ENCODE data around the gene CYB5R2.

Gene CYB5R2

DNA sequence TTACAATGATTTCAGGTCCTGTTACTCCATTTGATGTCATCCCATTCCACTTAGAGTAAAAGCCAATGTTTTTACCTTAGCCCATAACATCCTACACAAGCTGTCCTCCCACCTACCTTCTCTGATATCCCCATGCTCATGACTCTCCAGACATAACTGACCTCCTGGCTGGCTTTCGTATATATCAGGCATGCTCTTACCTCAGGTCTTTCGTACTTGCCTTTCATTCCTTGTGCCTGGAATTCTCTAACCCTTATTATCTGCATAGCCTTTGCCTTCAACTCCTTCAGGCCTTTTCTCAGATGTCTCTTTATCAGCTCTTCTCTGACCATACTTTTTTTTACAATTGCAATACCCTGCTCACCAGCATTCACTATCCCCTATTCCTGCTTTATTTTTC is 10.3 kb upstream of the CYB5R2 start:
- no peaks in the 10 kb centered on the region for H3K9me3 Mint-ChIP-seq
- no peaks in the 10 kb centered on the region for H3K36me3 Mint-ChIP-seq (ENCODE audit: insufficient read depth)
- no peak overlapping the region for H3K27ac Mint-ChIP-seq (ENCODE audit: low read depth)
- no peaks in the 10 kb centered on the region for H3K4me1 Mint-ChIP-seq
- peaks cover 34% of the 10 kb centered on the region for H3K27me3 Mint-ChIP-seq
- no peak for ATAC-seq (replicated peaks; ENCODE audit: extremely low read depth, poor library complexity, severe bottlenecking)
- H3K4me3 Mint-ChIP-seq = no peak overlapping the region
- no peak for DNase-seq (ENCODE audit: low spot score in 2 of 2)

DNA sequence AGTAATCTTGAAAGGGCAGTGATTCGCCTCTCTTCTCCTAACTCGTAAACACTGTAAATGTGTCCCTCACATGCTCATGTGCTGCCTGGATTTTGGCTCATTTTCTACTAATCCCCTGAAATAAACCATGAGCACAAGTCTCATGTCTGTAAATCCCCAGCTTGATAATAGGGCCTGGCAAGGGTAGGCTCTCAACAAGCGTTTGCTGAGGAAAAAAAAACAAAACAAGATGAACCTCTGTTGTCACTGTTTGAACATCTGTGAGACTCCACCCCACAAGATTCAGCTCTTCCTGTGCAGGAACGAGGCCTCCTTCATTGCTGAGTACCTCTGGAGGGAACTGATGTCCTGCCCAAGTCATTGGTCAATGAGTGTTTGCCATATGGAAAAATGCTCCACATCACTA is 4.5 kb upstream of the CYB5R2 start:
- Mint-ChIP-seq H3K27me3 (peaks cover 78% of the 10 kb centered on the region), H3K4me3 (no peak overlapping the region), H3K4me1 (peaks cover 5% of the 10 kb centered on the region), H3K36me3 (ENCODE audit: insufficient read depth) (no peaks in the 10 kb centered on the region), H3K9me3 (no peaks in the 10 kb centered on the region), H3K27ac (ENCODE audit: low read depth) (no peak overlapping the region)
- ATAC-seq (replicated peaks; ENCODE audit: extremely low read depth, poor library complexity, severe bottlenecking) (no peak), DNase-seq (ENCODE audit: low spot score in 2 of 2) (no peak)

DNA sequence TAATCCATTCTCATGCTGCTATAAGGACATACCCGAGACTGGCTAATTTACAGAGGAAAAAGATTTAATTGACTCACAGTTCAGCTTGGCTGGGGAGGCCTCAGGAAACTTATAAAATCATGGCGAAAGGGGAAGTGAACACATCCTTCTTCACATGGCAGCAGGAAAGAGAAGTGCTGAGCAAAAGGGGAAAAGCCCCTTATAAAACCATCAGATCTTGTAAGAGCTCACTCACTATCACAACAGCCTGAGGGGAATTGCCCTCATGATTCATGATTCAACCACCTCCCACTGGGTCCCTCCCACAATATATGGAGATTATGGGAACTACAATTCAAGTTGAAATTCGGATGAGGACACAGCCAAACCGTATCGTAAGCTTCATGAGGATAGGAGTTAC is 3.8 kb upstream of the CYB5R2 start:
- no peaks in the 10 kb centered on the region for H3K9me3 Mint-ChIP-seq
- DNase-seq (ENCODE audit: low spot score in 2 of 2) (no peak), ATAC-seq (replicated peaks; ENCODE audit: extremely low read depth, poor library complexity, severe bottlenecking) (no peak)
- H3K36me3 Mint-ChIP-seq (ENCODE audit: insufficient read depth) = no peaks in the 10 kb centered on the region
- peaks cover 86% of the 10 kb centered on the region for H3K27me3 Mint-ChIP-seq
- peaks cover 5% of the 10 kb centered on the region for H3K4me1 Mint-ChIP-seq
- no peak overlapping the region for H3K27ac Mint-ChIP-seq (ENCODE audit: low read depth)
- no peak overlapping the region for H3K4me3 Mint-ChIP-seq

- Mint-ChIP-seq H3K4me3 (no peak overlapping the region), H3K36me3 (ENCODE audit: insufficient read depth) (no peaks in the 10 kb centered on the region), H3K9me3 (no peaks in the 10 kb centered on the region), H3K27ac (ENCODE audit: low read depth) (no peak overlapping the region), H3K27me3 (peaks cover 92% of the 10 kb centered on the region), H3K4me1 (peaks cover 5% of the 10 kb centered on the region)
- DNase-seq (ENCODE audit: low spot score in 2 of 2) (no peak), ATAC-seq (replicated peaks; ENCODE audit: extremely low read depth, poor library complexity, severe bottlenecking) (no peak)
Observed at GRCh38 chr11:7675631-7676030, 2.3 kb upstream of the CYB5R2 start.

DNA sequence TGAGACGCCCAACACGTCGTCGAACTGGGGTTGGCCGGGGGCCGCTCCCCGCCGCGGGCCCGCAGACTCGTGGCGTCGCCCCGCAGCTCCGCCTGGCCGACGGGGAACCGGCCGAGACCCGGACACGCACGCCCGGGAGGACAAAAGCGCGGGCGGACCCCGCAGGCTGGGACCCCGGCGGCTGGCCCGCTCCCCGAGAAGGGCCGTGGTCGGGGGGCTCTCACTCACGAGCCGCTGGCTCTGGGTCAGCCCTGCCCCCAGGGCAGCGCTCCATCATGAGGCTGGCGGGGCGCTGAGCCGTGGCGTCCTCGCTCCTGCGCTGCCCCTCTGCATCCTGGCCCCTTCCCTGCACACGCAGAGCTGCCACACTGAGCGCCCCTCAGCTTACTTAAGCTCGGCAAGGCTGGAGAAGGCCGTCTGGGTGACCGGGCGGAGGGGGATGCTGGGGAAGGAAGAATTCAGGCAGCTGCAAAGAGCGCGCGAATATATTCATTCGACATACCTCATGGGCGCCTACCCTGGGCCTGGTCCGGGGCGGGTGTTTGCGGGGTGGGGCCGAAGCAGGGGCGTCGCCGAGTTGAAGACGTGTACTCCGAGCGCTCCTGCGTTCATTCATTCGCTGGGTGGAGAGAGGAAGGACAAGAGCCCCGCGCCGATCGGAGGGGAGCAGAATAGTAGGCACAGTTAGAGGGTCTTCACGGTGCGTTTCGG is 579 bp upstream of the CYB5R2 start:
- Mint-ChIP-seq H3K27me3 (peaks cover 80% of the 10 kb centered on the region), H3K36me3 (ENCODE audit: insufficient read depth) (no peaks in the 10 kb centered on the region), H3K27ac (ENCODE audit: low read depth) (no peak overlapping the region), H3K9me3 (no peaks in the 10 kb centered on the region), H3K4me3 (peak overlapping the region; percentile 45), H3K4me1 (peaks cover 5% of the 10 kb centered on the region)
- DNase-seq (ENCODE audit: low spot score in 2 of 2) (no peak), ATAC-seq (replicated peaks; ENCODE audit: extremely low read depth, poor library complexity, severe bottlenecking) (no peak)

DNA sequence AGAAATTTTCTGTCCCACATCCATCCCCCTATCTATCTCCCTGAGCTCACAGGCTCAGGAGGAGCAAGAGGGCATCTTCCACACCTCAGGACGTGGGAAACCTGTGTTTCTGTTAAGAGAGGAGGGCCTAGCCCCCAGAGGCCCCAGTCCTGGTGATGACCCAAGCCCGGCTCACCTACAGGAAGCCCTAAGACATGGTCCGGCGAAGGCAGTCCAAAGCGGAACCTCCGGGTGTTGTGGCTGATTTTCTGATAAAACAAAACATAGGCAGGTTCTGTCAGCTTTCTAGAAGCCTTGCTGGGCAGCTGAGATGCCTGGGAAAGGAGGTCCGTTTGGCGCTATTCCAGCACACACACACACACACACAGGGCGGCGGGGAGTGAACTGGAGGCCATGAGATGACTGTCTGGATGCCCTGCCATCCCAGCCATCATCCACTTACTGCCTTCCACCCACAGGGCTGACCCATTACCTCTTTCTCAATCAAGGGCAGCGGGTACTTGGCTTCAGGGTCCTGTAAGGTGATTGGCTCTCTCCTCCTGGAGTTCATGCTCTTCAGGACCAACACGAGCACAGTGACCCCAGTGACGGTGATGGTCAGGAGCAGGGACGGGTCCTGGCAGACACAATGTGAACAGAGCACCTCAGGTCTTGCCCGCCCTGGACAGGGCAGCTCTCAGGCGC is 882 bp downstream of the CYB5R2 start:
- Mint-ChIP-seq H3K9me3 (no peaks in the 10 kb centered on the region), H3K4me1 (peaks cover 5% of the 10 kb centered on the region), H3K36me3 (ENCODE audit: insufficient read depth) (no peaks in the 10 kb centered on the region), H3K27ac (ENCODE audit: low read depth) (no peak overlapping the region), H3K4me3 (no peak overlapping the region), H3K27me3 (peaks cover 69% of the 10 kb centered on the region)
- ATAC-seq (replicated peaks; ENCODE audit: extremely low read depth, poor library complexity, severe bottlenecking) (no peak), DNase-seq (ENCODE audit: low spot score in 2 of 2) (no peak)

DNA sequence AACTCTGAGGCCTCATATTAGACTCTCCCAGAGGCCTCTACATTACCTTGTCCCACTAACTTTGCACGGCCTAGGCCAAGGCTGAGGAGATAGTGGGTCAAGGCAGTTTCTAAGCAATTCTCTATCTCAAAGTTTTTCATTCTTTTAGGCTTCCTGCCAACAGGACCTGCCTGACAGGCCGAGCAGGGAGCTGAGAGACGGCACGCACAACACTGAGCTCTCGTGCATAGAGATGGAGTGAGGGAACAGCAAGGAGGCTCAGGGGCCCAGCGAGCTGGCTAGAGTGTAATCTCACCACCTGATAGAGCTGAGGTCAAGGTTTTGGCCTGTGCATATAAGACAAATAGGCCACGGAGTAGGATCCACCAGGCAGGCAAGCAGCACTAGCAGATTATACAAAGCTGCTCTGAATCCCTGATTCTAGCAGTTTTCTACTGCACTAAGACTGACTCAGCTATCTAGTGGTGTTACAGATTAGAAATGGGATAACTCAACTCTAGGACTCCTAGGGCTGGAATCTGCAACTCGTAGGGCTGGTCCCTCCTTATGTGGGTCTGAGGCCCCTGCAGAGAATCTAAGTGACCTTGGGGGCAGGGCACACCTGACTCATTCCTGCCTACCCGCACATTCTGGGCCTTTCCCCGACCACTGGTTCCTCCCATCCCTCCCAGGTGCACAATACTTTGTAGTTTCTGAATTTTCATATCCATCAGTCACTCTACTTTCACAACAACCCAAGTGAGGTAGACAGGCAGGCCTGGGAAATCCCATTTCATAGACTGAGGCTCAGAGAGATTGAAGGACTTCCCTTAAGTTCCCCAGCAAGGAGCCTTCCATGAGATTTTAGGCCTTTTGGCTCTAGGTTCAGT is 1.7 kb downstream of the CYB5R2 start:
- no peak for ATAC-seq (replicated peaks; ENCODE audit: extremely low read depth, poor library complexity, severe bottlenecking)
- no peaks in the 10 kb centered on the region for H3K36me3 Mint-ChIP-seq (ENCODE audit: insufficient read depth)
- H3K27me3 Mint-ChIP-seq = peaks cover 60% of the 10 kb centered on the region

GRCh38 chr11:7670641-7671040 is 2.7 kb downstream of the CYB5R2 start:
- Mint-ChIP-seq H3K4me3 (no peak overlapping the region), H3K27ac (ENCODE audit: low read depth) (no peak overlapping the region), H3K27me3 (peaks cover 51% of the 10 kb centered on the region), H3K36me3 (ENCODE audit: insufficient read depth) (no peaks in the 10 kb centered on the region), H3K4me1 (peaks cover 8% of the 10 kb centered on the region), H3K9me3 (no peaks in the 10 kb centered on the region)
- DNase-seq (ENCODE audit: low spot score in 2 of 2) (no peak), ATAC-seq (replicated peaks; ENCODE audit: extremely low read depth, poor library complexity, severe bottlenecking) (no peak)

More for the DNA sequence above, 1.7 kb downstream of the CYB5R2 start:
- no peak for DNase-seq (ENCODE audit: low spot score in 2 of 2)
- Mint-ChIP-seq H3K27ac (ENCODE audit: low read depth) (no peak overlapping the region), H3K4me1 (peaks cover 5% of the 10 kb centered on the region), H3K4me3 (no peak overlapping the region), H3K9me3 (no peaks in the 10 kb centered on the region)

GRCh38 chr11:7668911-7669310 is 4.4 kb downstream of the CYB5R2 start:
- DNase-seq (ENCODE audit: low spot score in 2 of 2) (no peak), ATAC-seq (replicated peaks; ENCODE audit: extremely low read depth, poor library complexity, severe bottlenecking) (no peak)
- Mint-ChIP-seq H3K36me3 (ENCODE audit: insufficient read depth) (no peaks in the 10 kb centered on the region), H3K4me3 (no peak overlapping the region), H3K27me3 (peaks cover 34% of the 10 kb centered on the region), H3K9me3 (no peaks in the 10 kb centered on the region), H3K4me1 (peaks cover 5% of the 10 kb centered on the region), H3K27ac (ENCODE audit: low read depth) (no peak overlapping the region)

GRCh38 chr11:7668464-7668863 is 4.8 kb downstream of the CYB5R2 start:
- H3K36me3 Mint-ChIP-seq (ENCODE audit: insufficient read depth) = no peaks in the 10 kb centered on the region
- H3K4me1 Mint-ChIP-seq = peaks cover 4% of the 10 kb centered on the region
- ATAC-seq (replicated peaks; ENCODE audit: extremely low read depth, poor library complexity, severe bottlenecking) = no peak
- H3K4me3 Mint-ChIP-seq = no peak overlapping the region
- DNase-seq (ENCODE audit: low spot score in 2 of 2) = no peak
- H3K27me3 Mint-ChIP-seq = peaks cover 29% of the 10 kb centered on the region
- no peak overlapping the region for H3K27ac Mint-ChIP-seq (ENCODE audit: low read depth)
- no peaks in the 10 kb centered on the region for H3K9me3 Mint-ChIP-seq

- H3K9me3 Mint-ChIP-seq = no peaks in the 10 kb centered on the region
- DNase-seq (ENCODE audit: low spot score in 2 of 2) (no peak), ATAC-seq (replicated peaks; ENCODE audit: extremely low read depth, poor library complexity, severe bottlenecking) (no peak)
- no peak overlapping the region for H3K27ac Mint-ChIP-seq (ENCODE audit: low read depth)
- H3K36me3 Mint-ChIP-seq (ENCODE audit: insufficient read depth) = no peaks in the 10 kb centered on the region
- peaks cover 4% of the 10 kb centered on the region for H3K4me1 Mint-ChIP-seq
- H3K4me3 Mint-ChIP-seq = no peak overlapping the region
- peaks cover 22% of the 10 kb centered on the region for H3K27me3 Mint-ChIP-seq
Observed at GRCh38 chr11:7667460-7667859, 5.8 kb downstream of the CYB5R2 start.

GRCh38 chr11:7666292-7666866 is 6.9 kb downstream of the CYB5R2 start:
- Mint-ChIP-seq H3K4me3 (no peak overlapping the region), H3K9me3 (no peaks in the 10 kb centered on the region), H3K27me3 (peaks cover 12% of the 10 kb centered on the region), H3K4me1 (peaks cover 4% of the 10 kb centered on the region), H3K36me3 (ENCODE audit: insufficient read depth) (no peaks in the 10 kb centered on the region), H3K27ac (ENCODE audit: low read depth) (no peak overlapping the region)
- ATAC-seq (replicated peaks; ENCODE audit: extremely low read depth, poor library complexity, severe bottlenecking) (no peak), DNase-seq (ENCODE audit: low spot score in 2 of 2) (no peak)
